ENCODE results near the gene UBA5. TPM values are rescaled to one million over a fixed set of nuclear protein-coding genes. Genes with fewer than 3 reads are reported as not detected.

The UBA5 gene
- total and polyA plus RNA-seq, 2 of the 13 experiments (the other 11 are each of a cell fraction or from before 2014, with no cell fraction given) = 30.2 to 46.8 TPM

Other genes starting within 250 kb of the UBA5 start
- gene DNAJC13, start 242.8 kb upstream of the UBA5 start, total RNA-seq (2016; rRNA removed; fragmentation: Illumina TruSeq; extraction: Trizol) = 26.2 and 37.5 TPM in 2 replicates
- gene DNAJC13, start 242.8 kb upstream of the UBA5 start, polyA plus RNA-seq (2011; rRNA removed) = 7.6 and 9.1 TPM in 2 replicates
- gene ACKR4, start 63.1 kb upstream of the UBA5 start, total RNA-seq (2016; rRNA removed; fragmentation: Illumina TruSeq; extraction: Trizol) = not detected in 2 replicates
- 0.07 and 0.16 TPM in 2 replicates for gene ACKR4, start 63.1 kb upstream of the UBA5 start, polyA plus RNA-seq (2011; rRNA removed)
- 30.0 and 30.6 TPM in 2 replicates for gene ACAD11, start 520 bp upstream of the UBA5 start, total RNA-seq (2016; rRNA removed; fragmentation: Illumina TruSeq; extraction: Trizol)
- gene ACAD11, start 520 bp upstream of the UBA5 start, polyA plus RNA-seq (2011; rRNA removed) = 52.7 and 56.9 TPM in 2 replicates
- gene NPHP3, start 62.1 kb downstream of the UBA5 start, total RNA-seq (2016; rRNA removed; fragmentation: Illumina TruSeq; extraction: Trizol) = 8.4 and 11.0 TPM in 2 replicates
- gene NPHP3, start 62.1 kb downstream of the UBA5 start, polyA plus RNA-seq (2011; rRNA removed) = 15.7 and 20.2 TPM in 2 replicates

Data from HepG2 (cell line).